ENCODE results near the gene HERPUD1. TPM values are rescaled to one million over a fixed set of nuclear protein-coding genes. Genes with fewer than 3 reads are reported as not detected.
"Not testable (repeated sequence)": the region's sequence is repeated elsewhere in the genome, so short reads cannot be mapped to it uniquely, and the experiment has no call there.

Gene HERPUD1
- total RNA-seq, 1 experiment from 2014 or later = 35.3 TPM

DNA sequence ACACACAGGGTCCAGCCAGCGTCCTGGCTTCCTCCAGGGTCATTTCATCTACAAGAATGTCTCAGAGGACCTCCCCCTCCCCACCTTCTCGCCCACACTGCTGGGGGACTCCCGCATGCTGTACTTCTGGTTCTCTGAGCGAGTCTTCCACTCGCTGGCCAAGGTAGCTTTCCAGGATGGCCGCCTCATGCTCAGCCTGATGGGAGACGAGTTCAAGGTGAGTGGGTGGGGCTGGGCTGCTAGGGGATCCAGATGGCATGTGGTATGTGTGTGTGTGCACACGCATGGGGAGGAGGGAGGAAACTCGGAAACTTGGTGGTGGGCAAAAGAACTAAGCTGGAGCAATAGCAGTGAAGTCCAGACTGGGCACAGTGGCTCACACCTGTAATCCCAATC lies 41.4 kb downstream of the HERPUD1 start:
- DNase-seq = no peak
- H3K36me3 ChIP-seq (ENCODE audit: low read depth) = no peaks in the 10 kb centered on the region
- BruUV-seq (replicated peaks) = no TSS peak
- H3K9me3 ChIP-seq (ENCODE audit: insufficient read depth, low read depth) = no peaks in the 10 kb centered on the region
- POLR2A ChIA-PET (ENCODE audit: unreplicated experiment) = no interaction called here
- TF ChIP-seq, protein P1, sequence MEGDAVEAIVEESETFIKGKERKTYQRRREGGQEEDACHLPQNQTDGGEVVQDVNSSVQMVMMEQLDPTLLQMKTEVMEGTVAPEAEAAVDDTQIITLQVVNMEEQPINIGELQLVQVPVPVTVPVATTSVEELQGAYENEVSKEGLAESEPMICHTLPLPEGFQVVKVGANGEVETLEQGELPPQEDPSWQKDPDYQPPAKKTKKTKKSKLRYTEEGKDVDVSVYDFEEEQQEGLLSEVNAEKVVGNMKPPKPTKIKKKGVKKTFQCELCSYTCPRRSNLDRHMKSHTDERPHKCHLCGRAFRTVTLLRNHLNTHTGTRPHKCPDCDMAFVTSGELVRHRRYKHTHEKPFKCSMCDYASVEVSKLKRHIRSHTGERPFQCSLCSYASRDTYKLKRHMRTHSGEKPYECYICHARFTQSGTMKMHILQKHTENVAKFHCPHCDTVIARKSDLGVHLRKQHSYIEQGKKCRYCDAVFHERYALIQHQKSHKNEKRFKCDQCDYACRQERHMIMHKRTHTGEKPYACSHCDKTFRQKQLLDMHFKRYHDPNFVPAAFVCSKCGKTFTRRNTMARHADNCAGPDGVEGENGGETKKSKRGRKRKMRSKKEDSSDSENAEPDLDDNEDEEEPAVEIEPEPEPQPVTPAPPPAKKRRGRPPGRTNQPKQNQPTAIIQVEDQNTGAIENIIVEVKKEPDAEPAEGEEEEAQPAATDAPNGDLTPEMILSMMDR (conservative IDR thresholded peaks at IDR 0.05) = no peak
- no peaks in the 10 kb centered on the region for H3F3A ChIP-seq (ENCODE audit: insufficient read depth, low read depth)
- H4K20me1 ChIP-seq (ENCODE audit: insufficient read depth) = no peaks in the 10 kb centered on the region
- CTCF ChIA-PET = no interaction called here
- H3K4me2 ChIP-seq = no peak overlapping the region
- no peaks in the 10 kb centered on the region for H3K27me3 ChIP-seq (ENCODE audit: insufficient read depth, low read depth)
- H2AFZ ChIP-seq = no peak overlapping the region
- H3K4me1 ChIP-seq (replicated peaks; ENCODE audit: insufficient read depth) = no peaks in the 10 kb centered on the region
- H3K4me3 ChIP-seq = no peak overlapping the region
- H3K79me2 ChIP-seq (ENCODE audit: low read depth) = no peaks in the 10 kb centered on the region
- intact Hi-C loops (cut with micrococcal nuclease; ENCODE audit: unreplicated experiment) = no loop called here
- H3K27ac ChIP-seq = no peak overlapping the region
- H3K9me2 ChIP-seq (ENCODE audit: insufficient read depth) = no peaks in the 10 kb centered on the region

DNA sequence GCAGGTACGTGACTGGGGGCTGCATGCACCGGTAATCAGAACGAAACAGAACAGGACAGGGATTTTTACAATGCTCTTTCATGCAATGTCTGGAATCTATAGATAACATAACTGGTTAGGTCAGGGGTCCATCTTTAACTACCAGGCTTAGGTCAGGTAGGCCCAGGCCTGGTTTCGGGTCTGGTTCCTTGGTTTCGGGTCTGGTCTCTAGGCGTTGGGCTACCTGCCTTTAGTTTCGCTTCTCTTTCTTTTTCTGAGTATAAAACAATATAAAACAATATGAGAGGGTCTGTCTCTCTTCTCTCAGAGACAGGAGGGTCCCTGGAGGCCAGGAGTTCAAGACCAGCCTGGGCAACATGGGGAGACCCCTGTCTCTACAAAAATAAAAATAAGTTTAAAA lies 42.0 kb downstream of the HERPUD1 start:
- H3K36me3 ChIP-seq (ENCODE audit: low read depth); H3K4me2 ChIP-seq; DNase-seq; H3K4me3 ChIP-seq; POLR2A ChIA-PET (ENCODE audit: unreplicated experiment); intact Hi-C loops (cut with micrococcal nuclease; ENCODE audit: unreplicated experiment); H2AFZ ChIP-seq; BruUV-seq (replicated peaks); H3K27ac ChIP-seq; H3K27me3 ChIP-seq (ENCODE audit: insufficient read depth, low read depth); H4K20me1 ChIP-seq (ENCODE audit: insufficient read depth); H3K4me1 ChIP-seq (replicated peaks; ENCODE audit: insufficient read depth); H3K9me3 ChIP-seq (ENCODE audit: insufficient read depth, low read depth); H3F3A ChIP-seq (ENCODE audit: insufficient read depth, low read depth); H3K9me2 ChIP-seq (ENCODE audit: insufficient read depth); H3K79me2 ChIP-seq (ENCODE audit: low read depth); CTCF ChIA-PET: not testable (repeated sequence)

DNA sequence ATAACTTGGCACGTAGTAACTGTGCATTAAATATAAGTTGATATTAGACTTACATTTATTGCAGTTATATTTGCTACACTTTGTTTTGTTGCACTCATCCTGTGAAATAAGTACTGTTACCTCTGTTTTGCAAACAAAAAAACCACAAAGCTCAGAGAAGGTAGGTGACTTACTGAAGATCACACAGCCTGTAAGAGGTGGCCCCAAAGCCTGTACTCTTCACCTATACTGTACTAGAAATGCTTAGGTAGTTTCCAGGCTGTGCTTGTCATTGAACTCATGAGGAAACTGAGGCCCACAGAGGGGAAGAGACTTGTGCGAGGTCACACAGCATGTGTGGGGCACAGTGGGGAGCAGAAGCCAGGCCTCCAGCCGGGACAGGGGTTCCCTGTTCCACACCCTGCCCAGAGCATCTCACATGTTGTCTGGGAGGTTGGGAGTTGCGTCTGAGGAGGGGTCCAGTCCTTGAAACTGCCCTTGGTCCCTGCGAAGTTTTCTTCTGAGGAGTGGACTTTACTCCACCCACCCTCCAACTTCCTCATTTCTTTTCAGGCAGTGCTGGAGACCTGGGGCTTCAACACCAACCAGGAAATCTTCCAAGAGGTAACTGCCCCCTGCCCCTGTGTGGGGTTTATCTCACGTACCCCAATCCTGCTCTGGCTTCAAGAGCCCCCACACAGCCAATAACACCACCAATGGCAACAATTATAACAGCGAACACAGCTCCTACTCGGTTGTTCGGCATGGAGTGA lies 42.8 kb downstream of the HERPUD1 start:
- no peak overlapping the region for H3K27ac ChIP-seq
- no peak overlapping the region for H3K4me3 ChIP-seq
- ChIA-PET CTCF (no interaction called here), POLR2A (ENCODE audit: unreplicated experiment) (interaction anchor here (0.5 kb wide), 1 partner anchor 558 kb away, joined by 4 read pairs; no protein-coding TSS in a partner anchor)
- intact Hi-C loops (cut with micrococcal nuclease; ENCODE audit: unreplicated experiment) = no loop called here
- BruUV-seq (replicated peaks) = no TSS peak
- no peaks in the 10 kb centered on the region for H4K20me1 ChIP-seq (ENCODE audit: insufficient read depth)
- TF ChIP-seq, protein P1 (conservative IDR thresholded peaks at IDR 0.05) = no peak
- TF ChIP-seq EZH2 (IDR thresholded peaks at IDR 0.05; ENCODE audit: low read depth) = no peak
- DNase-seq = no peak
- no peak overlapping the region for H2AFZ ChIP-seq
- no peaks in the 10 kb centered on the region for H3K9me2 ChIP-seq (ENCODE audit: insufficient read depth)
- H3K36me3 ChIP-seq (ENCODE audit: low read depth) = no peaks in the 10 kb centered on the region
- no peak overlapping the region for H3K4me2 ChIP-seq
- H3K9me3 ChIP-seq (ENCODE audit: insufficient read depth, low read depth) = no peaks in the 10 kb centered on the region
- H3F3A ChIP-seq (ENCODE audit: insufficient read depth, low read depth) = no peaks in the 10 kb centered on the region
- H3K4me1 ChIP-seq (replicated peaks; ENCODE audit: insufficient read depth) = no peaks in the 10 kb centered on the region
- H3K27me3 ChIP-seq (ENCODE audit: insufficient read depth, low read depth) = no peaks in the 10 kb centered on the region
- H3K79me2 ChIP-seq (ENCODE audit: low read depth) = no peaks in the 10 kb centered on the region

DNA sequence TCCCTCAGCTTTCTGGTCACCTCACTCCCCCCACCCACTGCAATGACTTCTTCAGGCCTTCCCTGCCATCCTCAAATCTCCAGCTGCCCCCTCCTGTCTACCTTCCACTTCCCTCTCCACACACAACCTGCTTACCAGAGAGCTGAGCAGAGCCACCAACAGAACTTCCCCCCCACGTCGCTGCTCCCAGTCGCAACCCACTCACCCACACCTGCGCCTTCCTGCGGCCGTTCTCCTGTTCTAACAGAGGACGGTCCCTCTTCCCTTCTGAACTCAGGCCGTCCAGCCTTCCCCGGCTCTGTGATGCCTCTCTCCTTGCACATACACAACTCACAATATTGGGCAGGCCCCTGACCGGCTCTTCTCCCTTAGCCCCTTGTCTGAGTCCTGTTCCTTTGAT lies 43.8 kb downstream of the HERPUD1 start:
- H3K4me3 ChIP-seq = no peak overlapping the region
- no peak overlapping the region for H3K27ac ChIP-seq
- no TSS peak for BruUV-seq (replicated peaks)
- no peaks in the 10 kb centered on the region for H3K9me2 ChIP-seq (ENCODE audit: insufficient read depth)
- no peak for DNase-seq
- no peaks in the 10 kb centered on the region for H3K27me3 ChIP-seq (ENCODE audit: insufficient read depth, low read depth)
- no peak overlapping the region for H3K4me2 ChIP-seq
- TF ChIP-seq EZH2 (IDR thresholded peaks at IDR 0.05; ENCODE audit: low read depth) = no peak
- TF ChIP-seq, protein P1 (conservative IDR thresholded peaks at IDR 0.05) = no peak
- no peaks in the 10 kb centered on the region for H3F3A ChIP-seq (ENCODE audit: insufficient read depth, low read depth)
- no peaks in the 10 kb centered on the region for H3K4me1 ChIP-seq (replicated peaks; ENCODE audit: insufficient read depth)
- H2AFZ ChIP-seq = no peak overlapping the region
- ChIA-PET POLR2A (ENCODE audit: unreplicated experiment) (no interaction called here), CTCF (no interaction called here)
- intact Hi-C loops (cut with micrococcal nuclease; ENCODE audit: unreplicated experiment) = no loop called here
- H3K79me2 ChIP-seq (ENCODE audit: low read depth) = no peaks in the 10 kb centered on the region
- H4K20me1 ChIP-seq (ENCODE audit: insufficient read depth) = no peaks in the 10 kb centered on the region
- no peaks in the 10 kb centered on the region for H3K36me3 ChIP-seq (ENCODE audit: low read depth)
- H3K9me3 ChIP-seq (ENCODE audit: insufficient read depth, low read depth) = no peaks in the 10 kb centered on the region
